Skeletal muscle satellite cell (primary cell): Measurements from ENCODE around the gene CNNM1.

Experiments
- H3K27me3 ChIP-seq: 2 replicates; pipeline ENCODE4 v1.7.0; 2013; ENCODE audit warnings: low read length; ENCODE audit not compliant: control insufficient read depth, insufficient read depth
- H3K36me3 ChIP-seq: 2 replicates; pipeline ENCODE4 v1.7.0; 2013; ENCODE audit warnings: mild to moderate bottlenecking, control low read depth, low read length; ENCODE audit not compliant: insufficient read depth
- H3K4me1 ChIP-seq: 2 replicates; pipeline ENCODE4 v1.7.0; 2013; ENCODE audit warnings: low read length; ENCODE audit not compliant: control insufficient read depth, insufficient read depth
- H3K4me2 ChIP-seq: 2 replicates; pipeline ENCODE4 v1.7.0; 2013; ENCODE audit warnings: mild to moderate bottlenecking, low read length
- H3K4me3 ChIP-seq: 2 replicates; pipeline ENCODE4 v1.7.0; 2013; ENCODE audit warnings: low read length
- H3K9ac ChIP-seq: 2 replicates; pipeline ENCODE4 v1.7.0; 2013; ENCODE audit warnings: mild to moderate bottlenecking, low read depth, low read length, moderate library complexity
- H3K9me3 ChIP-seq: replicated peaks from 2 replicates; pipeline ENCODE4 v1.7.0; 2013; ENCODE audit warnings: mild to moderate bottlenecking, control low read depth, low read length

CNNM1 gene

GRCh38 chr10:99316374-99316773, 12.8 kb upstream of the CNNM1 start:
- no peak overlapping the region for H3K4me3 ChIP-seq
- H3K4me2 ChIP-seq = no peak overlapping the region
- H3K4me1 ChIP-seq = no peaks in the 10 kb centered on the region
- no peaks in the 10 kb centered on the region for H3K9me3 ChIP-seq
- H3K9ac ChIP-seq = no peak overlapping the region
- no peaks in the 10 kb centered on the region for H3K36me3 ChIP-seq
- H3K27me3 ChIP-seq = peaks cover 3% of the 10 kb centered on the region

DNA sequence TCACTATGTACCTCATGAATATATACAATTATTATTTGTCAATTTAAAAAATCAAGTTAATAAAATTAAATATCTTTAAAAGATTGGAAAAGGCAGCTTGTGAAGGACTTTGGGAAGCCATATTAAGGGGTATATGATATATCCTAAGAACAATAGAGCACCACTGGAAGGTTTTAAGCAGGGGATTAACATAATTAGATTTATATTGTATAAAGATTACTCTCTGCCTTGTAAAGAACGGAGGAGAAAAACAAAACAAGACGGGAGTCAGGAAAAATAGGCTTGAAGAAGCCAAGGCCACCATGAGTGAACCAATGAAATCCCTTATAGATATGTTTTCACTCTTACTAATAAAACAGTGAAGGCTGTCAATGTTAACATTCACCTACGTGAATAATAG, 11.1 kb upstream of the CNNM1 start:
- Histone ChIP-seq H3K4me2 (no peak overlapping the region), H3K4me3 (no peak overlapping the region), H3K27me3 (peaks cover 16% of the 10 kb centered on the region), H3K9me3 (no peaks in the 10 kb centered on the region), H3K4me1 (no peaks in the 10 kb centered on the region), H3K9ac (no peak overlapping the region), H3K36me3 (no peaks in the 10 kb centered on the region)

DNA sequence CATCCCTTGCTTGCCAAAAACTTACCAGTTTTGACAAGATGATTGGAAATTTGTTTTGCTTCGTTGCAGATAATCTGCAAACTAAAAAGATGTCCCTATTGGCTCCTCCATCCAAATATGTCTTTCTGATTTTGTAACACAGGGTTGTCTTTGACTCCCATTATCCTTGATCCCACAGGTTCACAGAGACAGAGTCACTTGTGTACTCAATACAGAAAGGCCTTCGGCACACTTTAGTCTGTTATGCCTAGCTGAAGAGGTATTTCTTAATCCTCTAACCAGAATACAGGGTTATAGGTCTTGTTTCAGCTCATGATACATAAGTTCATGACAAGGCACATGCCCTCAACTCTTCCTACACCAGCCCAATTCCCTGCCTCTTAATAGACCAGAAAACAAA, 10.7 kb upstream of the CNNM1 start:
- H3K4me1 ChIP-seq = no peaks in the 10 kb centered on the region
- H3K9ac ChIP-seq = no peak overlapping the region
- H3K27me3 ChIP-seq = peaks cover 16% of the 10 kb centered on the region
- H3K4me3 ChIP-seq = no peak overlapping the region
- no peaks in the 10 kb centered on the region for H3K9me3 ChIP-seq
- no peaks in the 10 kb centered on the region for H3K36me3 ChIP-seq
- H3K4me2 ChIP-seq = no peak overlapping the region

DNA sequence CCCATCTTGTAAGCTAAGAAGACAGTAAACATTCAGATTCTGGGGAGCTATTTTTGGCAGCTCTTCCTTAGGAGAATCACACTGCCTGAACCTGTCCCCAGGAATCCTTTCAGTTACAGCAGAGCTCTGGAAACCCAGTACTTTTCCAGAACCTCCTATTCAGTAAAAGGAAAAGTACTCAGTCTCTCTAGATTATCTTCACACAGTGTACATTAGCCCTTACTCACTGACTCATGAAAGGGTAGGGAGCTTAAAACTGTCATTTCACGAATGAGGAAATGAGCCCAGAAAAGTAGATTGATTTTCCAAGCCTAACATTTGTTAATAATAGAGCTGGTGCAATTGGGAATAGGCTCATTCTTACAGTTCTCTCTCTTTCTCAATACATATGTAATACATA, 3.9 kb upstream of the CNNM1 start:
- no peak overlapping the region for H3K9ac ChIP-seq
- H3K4me3 ChIP-seq = no peak overlapping the region
- no peaks in the 10 kb centered on the region for H3K36me3 ChIP-seq
- no peak overlapping the region for H3K4me2 ChIP-seq
- H3K4me1 ChIP-seq = peaks cover 6% of the 10 kb centered on the region
- no peaks in the 10 kb centered on the region for H3K9me3 ChIP-seq
- peaks cover 35% of the 10 kb centered on the region for H3K27me3 ChIP-seq

- peaks cover 6% of the 10 kb centered on the region for H3K4me1 ChIP-seq
- no peak overlapping the region for H3K4me3 ChIP-seq
- H3K27me3 ChIP-seq = peaks cover 47% of the 10 kb centered on the region
- no peak overlapping the region for H3K9ac ChIP-seq
- no peak overlapping the region for H3K4me2 ChIP-seq
- no peaks in the 10 kb centered on the region for H3K9me3 ChIP-seq
- H3K36me3 ChIP-seq = no peaks in the 10 kb centered on the region
Measured at GRCh38 chr10:99326871-99327270, 2.3 kb upstream of the CNNM1 start.

DNA sequence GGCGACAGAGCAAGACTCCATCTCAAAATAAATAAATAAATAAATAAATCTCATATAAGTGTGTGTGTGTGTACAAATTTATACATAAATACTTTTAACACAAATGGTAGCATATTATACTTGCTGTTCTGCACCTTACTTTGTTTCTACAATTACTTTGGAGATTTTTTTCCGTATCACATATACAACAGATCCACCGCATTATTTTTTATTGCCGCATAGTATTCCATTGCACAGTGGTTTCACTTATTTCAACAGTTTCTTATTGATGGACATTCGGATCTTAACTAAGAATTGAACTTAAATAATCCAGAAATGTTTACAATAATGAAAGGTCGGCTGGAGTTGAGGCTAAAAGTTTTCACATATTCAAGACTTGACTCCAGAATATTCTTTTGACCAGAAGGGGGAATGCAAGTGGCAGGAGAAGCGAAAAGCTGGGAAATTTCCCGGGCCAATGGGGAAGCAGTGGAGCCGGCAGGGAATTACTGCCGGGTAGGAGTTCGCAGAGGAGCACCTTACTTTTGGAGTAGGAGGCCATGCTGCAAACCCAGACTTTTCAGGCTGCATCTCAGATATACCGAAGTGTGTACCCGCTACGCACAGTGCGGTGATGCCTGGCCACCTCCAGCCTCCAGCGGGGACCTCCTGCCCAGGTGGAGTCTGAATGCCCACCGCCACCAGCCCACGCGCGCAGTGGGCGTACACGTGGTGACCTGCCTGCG, 415 bp upstream of the CNNM1 start:
- H3K9me3 ChIP-seq = no peaks in the 10 kb centered on the region
- peaks cover 6% of the 10 kb centered on the region for H3K4me1 ChIP-seq
- H3K36me3 ChIP-seq = no peaks in the 10 kb centered on the region
- no peak overlapping the region for H3K9ac ChIP-seq
- H3K4me3 ChIP-seq = peak overlapping the region; percentile 60
- H3K4me2 ChIP-seq = peak overlapping the region; percentile 78
- peaks cover 48% of the 10 kb centered on the region for H3K27me3 ChIP-seq

GRCh38 chr10:99329554-99330346, 594 bp downstream of the CNNM1 start:
- no peaks in the 10 kb centered on the region for H3K36me3 ChIP-seq
- H3K9ac ChIP-seq = no peak overlapping the region
- peak overlapping the region; percentile 78 for H3K4me2 ChIP-seq
- H3K4me3 ChIP-seq = peak overlapping the region; percentile 60
- no peaks in the 10 kb centered on the region for H3K9me3 ChIP-seq
- H3K4me1 ChIP-seq = peaks cover 6% of the 10 kb centered on the region
- peaks cover 49% of the 10 kb centered on the region for H3K27me3 ChIP-seq

DNA sequence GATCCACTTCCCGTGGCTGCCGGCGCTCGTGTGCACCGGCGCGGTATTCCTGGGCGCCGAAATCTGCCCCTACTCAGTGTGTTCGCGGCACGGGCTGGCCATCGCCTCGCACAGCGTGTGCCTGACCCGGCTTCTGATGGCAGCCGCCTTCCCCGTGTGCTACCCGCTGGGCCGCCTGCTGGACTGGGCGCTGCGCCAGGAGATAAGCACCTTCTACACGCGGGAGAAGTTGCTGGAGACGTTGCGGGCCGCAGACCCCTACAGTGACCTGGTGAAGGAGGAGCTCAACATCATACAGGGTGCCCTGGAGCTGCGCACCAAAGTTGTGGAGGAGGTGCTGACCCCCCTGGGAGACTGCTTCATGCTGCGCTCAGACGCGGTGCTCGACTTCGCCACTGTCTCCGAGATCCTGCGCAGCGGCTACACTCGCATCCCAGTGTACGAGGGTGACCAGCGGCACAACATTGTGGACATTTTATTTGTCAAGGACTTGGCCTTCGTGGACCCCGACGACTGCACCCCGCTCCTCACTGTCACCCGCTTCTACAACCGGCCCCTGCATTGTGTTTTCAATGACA, 1.3 kb downstream of the CNNM1 start:
- peaks cover 52% of the 10 kb centered on the region for H3K27me3 ChIP-seq
- H3K9ac ChIP-seq = no peak overlapping the region
- peak overlapping the region; percentile 78 for H3K4me2 ChIP-seq
- H3K9me3 ChIP-seq = no peaks in the 10 kb centered on the region
- peak overlapping the region; percentile 60 for H3K4me3 ChIP-seq
- no peaks in the 10 kb centered on the region for H3K36me3 ChIP-seq
- H3K4me1 ChIP-seq = peaks cover 6% of the 10 kb centered on the region

- H3K4me3 ChIP-seq = no peak overlapping the region
- H3K4me2 ChIP-seq = no peak overlapping the region
- H3K4me1 ChIP-seq = peaks cover 6% of the 10 kb centered on the region
- H3K9ac ChIP-seq = no peak overlapping the region
- H3K36me3 ChIP-seq = no peaks in the 10 kb centered on the region
- no peaks in the 10 kb centered on the region for H3K9me3 ChIP-seq
- peaks cover 61% of the 10 kb centered on the region for H3K27me3 ChIP-seq
Measured at GRCh38 chr10:99331207-99331803, 2.1 kb downstream of the CNNM1 start.

GRCh38 chr10:99337311-99337811, 8.2 kb downstream of the CNNM1 start:
- Histone ChIP-seq H3K9me3 (no peaks in the 10 kb centered on the region), H3K4me3 (no peak overlapping the region), H3K4me1 (no peaks in the 10 kb centered on the region), H3K27me3 (peaks cover 33% of the 10 kb centered on the region), H3K36me3 (no peaks in the 10 kb centered on the region), H3K9ac (no peak overlapping the region), H3K4me2 (no peak overlapping the region)

GRCh38 chr10:99337901-99338300, 8.7 kb downstream of the CNNM1 start:
- Histone ChIP-seq H3K4me1 (no peaks in the 10 kb centered on the region), H3K27me3 (peaks cover 32% of the 10 kb centered on the region), H3K4me2 (no peak overlapping the region), H3K4me3 (no peak overlapping the region), H3K9me3 (no peaks in the 10 kb centered on the region), H3K9ac (no peak overlapping the region), H3K36me3 (no peaks in the 10 kb centered on the region)
